Activated CD4-positive, alpha-beta T cell treated with anti-CD3 and anti-CD28 coated beads for 1 hour (primary cell): ENCODE results near the gene PAPPA2.

Experiments
- DNase-seq: peaks from one replicate; pipeline ENCODE4 v3.0.0-alpha.2; 2020

Gene PAPPA2

DNA sequence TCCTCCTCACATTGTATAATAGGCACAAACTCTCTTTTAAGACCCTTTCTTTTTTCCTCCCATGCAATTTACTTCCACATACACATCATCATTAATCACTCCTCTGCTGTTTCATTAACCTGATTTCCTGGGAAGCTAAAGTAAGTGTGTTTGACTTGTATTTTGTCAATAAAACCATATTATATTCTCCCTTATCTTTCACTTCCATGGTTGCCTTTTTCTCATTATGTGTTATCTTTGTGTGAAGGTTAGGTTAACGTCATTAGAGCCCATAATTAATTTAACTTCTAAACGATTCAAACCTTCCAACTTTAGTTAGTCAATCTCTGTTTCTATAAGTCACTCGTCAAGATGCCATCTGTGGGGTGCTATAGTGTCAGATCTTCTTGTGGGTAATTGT is 313.0 kb downstream of the PAPPA2 start:
- no peak for DNase-seq

DNA sequence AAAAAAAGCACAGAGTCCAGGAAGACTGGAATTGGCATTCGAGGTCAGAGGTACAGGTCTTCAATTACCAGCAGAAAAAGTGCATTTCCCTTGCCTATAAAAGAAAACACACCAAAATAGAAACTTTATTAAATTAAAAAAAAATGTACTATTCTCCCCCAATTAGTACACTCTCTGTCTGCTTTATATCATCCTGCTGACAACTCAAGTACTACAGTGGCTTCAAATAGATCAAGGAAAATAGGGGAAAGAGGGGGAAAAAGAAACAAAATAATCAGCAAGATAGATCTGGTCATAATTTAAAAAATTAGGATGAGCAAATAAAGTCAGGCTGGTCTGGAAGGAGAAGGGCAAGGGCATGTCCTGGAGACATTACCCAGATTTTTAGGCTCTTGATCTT is 315.1 kb downstream of the PAPPA2 start:
- no peak for DNase-seq

DNA sequence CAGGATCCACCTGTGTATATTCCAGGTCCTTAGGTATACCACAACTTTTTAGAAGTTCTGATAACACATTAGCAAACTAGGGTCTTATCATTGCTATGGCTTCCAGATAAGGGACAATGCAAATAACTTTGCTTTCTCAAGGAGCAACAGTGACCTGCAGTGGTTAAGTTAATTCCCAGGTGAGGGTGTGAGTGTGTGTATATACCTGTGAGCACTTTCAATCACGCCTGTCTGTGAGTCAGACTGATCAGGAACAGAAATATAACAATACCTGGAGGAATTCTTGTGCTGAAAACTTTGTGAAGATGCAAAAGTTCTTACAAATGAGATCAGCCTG is 317.0 kb downstream of the PAPPA2 start:
- no peak for DNase-seq

DNA sequence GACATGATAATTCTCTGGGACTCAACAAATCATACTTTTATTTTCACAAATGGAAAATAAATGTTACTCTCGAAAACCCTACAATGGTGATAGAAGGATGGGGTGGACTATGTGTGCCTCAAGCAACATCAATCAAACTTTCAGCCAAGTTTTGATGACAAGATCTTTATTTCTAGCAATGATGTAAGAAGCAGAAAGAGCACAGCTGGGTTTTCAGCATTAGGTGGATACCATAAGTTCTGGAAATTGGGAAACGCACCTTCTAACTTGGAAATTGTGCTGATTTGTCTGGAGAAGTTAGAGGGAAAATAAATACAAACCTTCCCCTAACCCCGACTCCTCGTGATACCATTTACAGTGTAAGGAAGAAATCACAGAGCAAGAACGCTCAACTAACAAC is 320.3 kb downstream of the PAPPA2 start:
- DNase-seq, result no peak

DNA sequence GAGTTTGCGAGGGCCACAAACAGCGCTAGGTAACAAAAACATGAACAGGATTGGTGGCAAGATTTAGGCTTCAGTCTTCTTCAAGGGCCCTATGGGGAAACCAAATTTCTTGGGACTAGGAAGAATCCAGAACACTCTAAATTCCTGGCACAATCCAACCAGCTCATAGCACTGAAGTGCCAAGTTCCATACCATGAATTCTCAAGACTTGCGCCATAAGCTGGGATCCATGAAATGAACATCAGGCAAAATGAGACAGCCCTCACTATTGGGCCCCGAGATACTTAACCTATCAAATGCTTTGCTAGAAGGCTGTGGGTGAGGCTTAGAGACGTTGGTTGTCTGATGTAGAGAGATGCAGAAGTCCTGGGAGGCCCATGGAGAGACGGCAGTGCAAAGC is 322.1 kb downstream of the PAPPA2 start:
- no peak for DNase-seq

GRCh38 chr1:176785791-176786190 is 322.8 kb downstream of the PAPPA2 start:
- DNase-seq, result no peak

- DNase-seq, result no peak
These were observed 323.3 kb downstream of the PAPPA2 start for GRCh38 chr1:176786274-176786673.

DNA sequence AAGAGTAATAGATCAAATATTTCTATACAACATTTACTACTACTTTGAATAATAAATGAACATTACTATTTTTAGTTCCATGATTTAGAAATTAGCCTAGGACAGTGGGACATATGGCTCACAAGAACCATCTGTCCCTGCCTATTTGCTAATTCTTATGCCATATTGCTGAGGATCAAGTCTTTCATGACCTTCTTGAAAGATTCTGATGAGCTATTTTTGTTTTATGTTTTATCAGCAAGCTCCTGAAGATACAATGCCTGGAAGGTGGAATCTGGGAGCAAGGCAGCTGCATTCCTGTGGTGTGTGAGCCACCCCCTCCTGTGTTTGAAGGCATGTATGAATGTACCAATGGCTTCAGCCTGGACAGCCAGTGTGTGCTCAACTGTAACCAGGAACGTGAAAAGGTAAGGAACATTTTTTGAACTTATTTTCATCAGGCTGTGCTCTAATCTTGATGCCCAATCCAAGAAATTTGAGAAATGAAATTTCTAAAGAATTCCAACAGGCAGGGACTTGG is 326.7 kb downstream of the PAPPA2 start:
- DNase-seq, result no peak

DNA sequence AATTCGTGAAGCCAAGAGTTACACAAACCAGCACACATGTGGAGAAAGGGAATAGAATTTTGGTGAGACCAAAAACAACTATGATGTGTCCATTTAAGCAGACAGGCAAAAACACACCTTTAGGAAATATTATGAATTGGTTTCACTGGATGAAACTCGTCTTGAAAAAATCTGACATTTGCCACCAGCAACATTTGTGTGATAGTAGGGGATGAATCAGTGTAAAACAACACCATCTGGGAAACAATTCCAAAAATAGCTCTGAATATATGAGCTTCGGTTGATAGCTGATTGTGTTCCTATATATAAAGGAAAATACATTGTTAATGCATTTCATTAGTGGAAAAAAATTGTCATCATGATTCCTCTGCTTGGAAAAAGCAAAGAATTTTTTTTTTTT is 327.8 kb downstream of the PAPPA2 start:
- DNase-seq, result no peak

- no peak for DNase-seq
These were observed 328.9 kb downstream of the PAPPA2 start for GRCh38 chr1:176791906-176792305.

DNA sequence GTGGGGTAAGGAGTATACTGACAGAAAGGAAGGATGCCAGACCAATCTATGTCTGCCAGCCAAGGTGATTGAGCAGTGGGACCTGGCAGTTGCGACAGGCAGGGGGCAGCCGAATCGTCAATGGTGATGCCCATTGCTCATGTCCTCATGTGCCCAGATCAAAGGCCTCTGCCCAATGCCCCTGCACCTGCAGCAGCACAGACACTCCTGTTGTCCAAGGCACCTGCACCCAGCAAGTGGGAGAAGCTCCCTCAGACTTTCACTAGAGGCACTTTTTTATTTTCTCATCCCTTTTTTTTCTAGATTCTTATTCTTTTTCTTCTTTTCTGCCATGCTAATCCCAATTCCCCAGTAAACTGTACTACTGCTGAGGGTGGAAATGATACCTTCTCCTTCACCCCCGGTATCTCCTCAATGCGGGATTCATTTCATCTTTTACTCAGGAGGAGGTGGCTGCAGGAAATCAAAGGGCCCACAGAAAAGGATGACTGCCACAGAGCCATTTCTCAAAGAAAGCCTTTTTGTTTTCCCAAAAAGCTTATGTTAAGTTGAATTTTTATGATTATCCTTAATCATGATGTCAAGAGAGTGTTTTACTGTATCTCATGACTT is 332.0 kb downstream of the PAPPA2 start:
- DNase-seq, result no peak

GRCh38 chr1:176795929-176796328 is 333.0 kb downstream of the PAPPA2 start:
- DNase-seq, result no peak

- DNase-seq, result no peak
These were observed 333.6 kb downstream of the PAPPA2 start for GRCh38 chr1:176796583-176796982.

- DNase-seq, result no peak
These were observed 336.4 kb downstream of the PAPPA2 start for GRCh38 chr1:176799327-176799726.

DNA sequence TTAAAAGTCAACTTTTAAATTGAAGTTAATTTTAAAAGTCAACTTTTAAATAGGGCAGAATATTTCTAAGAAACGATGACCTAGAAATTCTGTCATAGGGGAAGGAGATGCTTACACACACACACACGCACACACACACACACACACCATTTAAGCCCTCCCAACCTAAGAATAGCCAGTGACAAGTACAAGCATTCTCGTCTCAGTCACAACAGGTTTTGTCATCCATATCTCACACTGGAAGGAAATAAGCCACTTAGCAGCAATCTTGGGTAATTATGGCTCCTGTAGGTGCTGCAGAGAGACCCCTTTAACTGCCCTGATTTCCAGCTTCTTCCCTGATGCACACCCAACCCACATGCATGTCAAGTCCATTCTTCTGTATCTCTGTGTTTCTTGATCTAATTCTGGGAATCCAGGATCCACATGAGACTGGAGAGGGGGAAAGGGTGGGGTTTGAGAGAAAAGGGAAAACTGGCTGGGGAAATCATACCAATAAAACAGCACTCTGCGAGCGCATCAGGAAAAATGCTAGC is 338.1 kb downstream of the PAPPA2 start:
- no peak for DNase-seq

GRCh38 chr1:176801514-176802020 is 338.6 kb downstream of the PAPPA2 start:
- DNase-seq, result no peak

DNA sequence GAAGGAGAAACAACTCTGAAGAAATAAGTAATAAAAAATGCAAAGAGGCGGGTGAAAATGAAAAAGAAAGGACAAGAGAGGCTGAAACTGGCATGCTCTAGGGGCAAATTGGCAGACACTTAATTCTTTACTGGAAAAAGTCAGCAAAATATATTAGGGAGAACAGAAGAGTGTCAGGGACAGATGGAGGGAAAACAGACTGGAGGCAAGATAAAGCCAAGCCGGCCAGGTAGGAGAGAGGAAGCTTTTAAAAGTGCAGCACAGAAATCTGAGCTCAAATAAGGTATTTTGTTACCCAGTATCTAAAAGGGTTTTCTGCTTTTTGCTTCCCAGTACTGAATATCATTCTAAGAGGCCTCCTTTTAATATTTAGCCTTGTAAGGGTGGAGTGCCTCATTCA is 339.3 kb downstream of the PAPPA2 start:
- no peak for DNase-seq

DNA sequence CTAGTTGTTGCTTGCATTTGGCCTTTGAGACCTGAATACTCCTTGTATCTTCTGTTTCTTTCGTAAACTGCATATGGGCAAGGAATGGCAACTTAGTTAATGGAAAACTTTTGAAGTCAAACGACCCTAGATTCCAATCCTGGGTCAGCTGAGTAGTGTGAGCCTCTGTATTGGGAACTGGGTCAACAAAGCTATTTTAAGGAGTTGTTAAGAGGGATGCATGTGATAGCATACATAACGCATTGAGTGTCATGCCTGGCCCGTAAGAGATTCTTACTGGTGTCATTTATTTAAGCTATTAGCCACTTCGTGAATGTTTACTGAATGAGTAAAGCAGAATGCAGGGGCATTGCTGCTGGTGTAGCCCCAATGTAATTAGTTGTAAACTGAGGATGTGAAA is 340.1 kb downstream of the PAPPA2 start:
- DNase-seq, result no peak

GRCh38 chr1:176803596-176803995 is 340.6 kb downstream of the PAPPA2 start:
- no peak for DNase-seq

GRCh38 chr1:176809292-176809691 is 346.3 kb downstream of the PAPPA2 start:
- DNase-seq, result no peak

DNA sequence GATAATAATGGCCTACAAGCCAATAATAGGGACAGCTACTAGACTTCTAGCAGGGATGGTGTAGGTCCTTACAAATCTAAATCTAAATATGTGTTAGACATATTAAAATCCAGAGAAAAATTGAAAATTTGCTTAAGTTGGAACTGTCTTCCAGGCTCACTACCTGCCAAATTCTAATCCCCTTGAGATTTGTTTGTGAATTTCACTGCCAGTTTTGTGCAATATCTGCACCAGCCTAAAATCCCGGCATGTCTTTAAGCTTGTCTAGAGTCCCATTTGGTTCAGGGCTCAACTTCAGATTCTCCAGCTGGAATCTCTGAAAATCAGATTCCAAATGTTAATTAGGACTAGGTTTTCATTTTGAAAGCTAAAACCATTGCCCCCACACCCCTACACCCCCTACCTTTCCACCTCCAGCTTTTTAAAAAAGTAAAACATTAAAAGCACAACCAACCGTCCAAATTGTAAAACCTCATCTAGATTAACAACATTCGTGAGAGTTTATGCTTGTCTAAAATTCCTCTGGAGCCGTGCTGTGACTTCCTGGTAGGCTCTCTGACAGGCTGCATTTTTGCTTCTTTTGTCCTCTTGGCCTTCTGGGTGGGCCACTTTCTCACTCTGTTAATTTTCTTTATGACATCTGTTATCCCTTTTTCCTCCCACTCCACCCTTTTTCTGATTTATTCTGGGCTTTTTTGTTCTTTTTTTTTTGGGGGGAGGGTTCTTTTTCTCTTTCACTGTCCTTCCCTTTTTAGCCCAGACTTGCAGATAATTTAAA is 348.7 kb downstream of the PAPPA2 start:
- no peak for DNase-seq

- no peak for DNase-seq
These were observed 352.6 kb downstream of the PAPPA2 start for GRCh38 chr1:176815621-176816020.

- no peak for DNase-seq
These were observed 353.3 kb downstream of the PAPPA2 start for GRCh38 chr1:176816232-176816631.

- no peak for DNase-seq
These were observed 357.5 kb downstream of the PAPPA2 start for GRCh38 chr1:176820391-176821031.
